Kidney epithelial cell (primary cell): ENCODE data around the gene WDR18. TPM values are rescaled to one million over a fixed set of nuclear protein-coding genes. Genes with fewer than 3 reads are reported as not detected.

Experiments
- DNase-seq: peaks from one replicate; pipeline ENCODE4 v3.0.0-alpha.2; 2010; ENCODE audit warnings: low read depth
- H3K27me3 ChIP-seq: 2 replicates; pipeline ENCODE4 v1.6.0; 2011; ENCODE audit warnings: low read length; ENCODE audit not compliant: control insufficient read depth, insufficient read depth
- H3K36me3 ChIP-seq: 2 replicates; pipeline ENCODE4 v1.5.1; 2011; ENCODE audit warnings: low read length; ENCODE audit not compliant: control insufficient read depth, insufficient read depth
- H3K4me3 ChIP-seq: 2 replicates; pipeline ENCODE4 v1.5.1; 2011; ENCODE audit warnings: low read depth, mild to moderate bottlenecking, control low read depth, low read length
- CTCF ChIP-seq: IDR thresholded peaks from 2 replicates; pipeline ENCODE4 v1.5.1; 2011; ENCODE audit warnings: mild to moderate bottlenecking, moderate library complexity, low read length, control low read depth, inconsistent platforms; ENCODE audit not compliant: insufficient read depth, poor library complexity, severe bottlenecking
- total RNA-seq: library from RNA; depleted of rRNA; stranded (reverse); fragments of >200 nt; gene quantifications from 2 replicates; pipeline ENCODE4 v1.2.3, GENCODE V29; 2015

The WDR18 gene
- total RNA-seq, 1 donor from 2014 or later = 54.6 TPM

GRCh38 chr19:1009041-1009980 lies 25.2 kb downstream of the WDR18 start:
- Histone ChIP-seq H3K27me3 (peaks cover 4% of the 10 kb centered on the region), H3K36me3 (no peaks in the 10 kb centered on the region), H3K4me3 (no peak overlapping the region)
- no peak for TF ChIP-seq CTCF
- no peak for DNase-seq

DNA sequence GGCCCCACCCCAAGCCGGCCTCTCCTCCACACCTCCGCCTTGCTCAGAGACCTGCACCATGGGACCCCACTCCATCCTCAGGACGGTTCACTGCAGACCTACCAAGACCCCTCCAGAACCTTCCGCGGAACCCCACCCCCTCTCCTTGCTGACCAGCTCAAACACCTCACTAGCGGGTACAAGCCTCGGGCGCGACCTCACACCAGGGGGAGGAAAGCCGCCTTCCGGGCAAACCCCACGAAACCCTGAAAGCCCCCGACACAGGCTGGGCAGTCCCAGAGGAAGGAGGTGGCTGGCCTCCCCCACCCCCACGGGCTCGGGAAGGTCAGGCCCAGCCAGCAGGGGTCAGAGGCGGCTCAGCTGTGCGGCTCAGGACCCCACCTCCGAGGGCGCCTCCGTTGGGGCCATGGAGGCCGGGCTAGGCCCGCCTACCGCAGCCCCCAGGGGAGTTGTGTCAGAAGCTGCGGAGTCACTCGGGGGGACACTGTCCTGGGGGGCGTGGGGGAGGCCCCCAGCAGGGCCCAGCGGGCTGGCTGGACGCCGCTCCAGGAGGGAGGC lies 25.9 kb downstream of the WDR18 start:
- no peak for TF ChIP-seq CTCF
- DNase-seq = no peak
- Histone ChIP-seq H3K36me3 (no peaks in the 10 kb centered on the region), H3K27me3 (no peaks in the 10 kb centered on the region), H3K4me3 (no peak overlapping the region)

- Histone ChIP-seq H3K27me3 (no peaks in the 10 kb centered on the region), H3K36me3 (no peaks in the 10 kb centered on the region), H3K4me3 (no peak overlapping the region)
- no peak for DNase-seq
- no peak for TF ChIP-seq CTCF
These were observed 26.7 kb downstream of the WDR18 start for GRCh38 chr19:1010586-1011510.

DNA sequence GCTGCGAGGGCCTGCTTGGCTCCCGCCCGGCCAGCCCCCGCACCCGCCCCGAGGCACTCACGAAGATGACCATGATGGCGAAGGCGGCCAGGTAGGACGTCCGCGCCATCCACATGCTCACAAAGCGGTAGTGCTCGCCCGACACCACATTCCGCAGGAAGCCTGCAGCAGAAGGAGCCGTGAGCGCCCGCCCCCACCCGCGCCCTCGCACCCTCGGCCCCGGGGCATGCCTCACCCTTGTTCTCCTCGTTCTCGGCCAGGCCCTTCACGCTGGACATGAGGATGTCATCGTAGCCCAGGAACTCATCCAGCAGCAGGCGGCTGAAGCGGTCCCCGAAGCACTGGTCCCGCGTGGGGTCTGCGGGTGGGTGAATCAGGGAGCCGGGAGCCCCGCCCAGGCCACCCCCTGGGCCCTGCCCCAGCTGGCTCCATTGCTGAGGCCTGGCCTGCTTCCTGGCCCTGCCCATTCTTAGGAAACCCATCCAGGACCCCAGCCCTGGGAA lies 27.7 kb downstream of the WDR18 start:
- no peak for DNase-seq
- no peaks in the 10 kb centered on the region for H3K27me3 ChIP-seq
- H3K36me3 ChIP-seq = no peaks in the 10 kb centered on the region
- no peak overlapping the region for H3K4me3 ChIP-seq
- TF ChIP-seq CTCF = no peak

DNA sequence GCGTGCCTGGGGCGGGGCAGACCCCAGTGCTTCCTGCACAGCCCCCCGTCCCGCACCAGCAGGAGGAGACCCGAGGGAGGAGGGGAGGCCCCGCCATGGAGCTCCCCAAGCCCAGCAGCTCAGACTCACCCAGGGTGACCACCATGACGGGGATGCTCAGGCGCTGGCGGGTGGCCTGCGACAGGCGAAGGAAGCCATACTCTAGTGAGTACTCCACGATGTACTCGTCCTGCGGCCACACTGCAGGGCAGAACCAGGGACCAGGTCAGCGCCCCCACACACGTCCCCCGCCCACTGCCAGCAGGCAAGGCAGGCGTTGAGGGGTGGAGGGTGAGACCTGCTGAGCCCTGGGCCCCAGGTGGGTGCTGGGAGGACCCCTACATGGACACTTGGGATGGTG lies 28.2 kb downstream of the WDR18 start:
- no peak for DNase-seq
- no peak overlapping the region for H3K4me3 ChIP-seq
- no peak for TF ChIP-seq CTCF
- no peaks in the 10 kb centered on the region for H3K27me3 ChIP-seq
- no peaks in the 10 kb centered on the region for H3K36me3 ChIP-seq
